Omental fat pad (tissue), 4 donors: Measurements from ENCODE around the gene TACC3. TPM values are rescaled to one million over a fixed set of nuclear protein-coding genes. Genes with fewer than 3 reads are reported as not detected.
A peak's percentile ranks its signal among the peaks of the same experiment; 100 is the strongest.

ENCODE experiments used
- ATAC-seq: fragments of 150-250 bp; one replicate; pipeline ENCODE4 v1.9.1; 2016; ENCODE audit warnings: mild to moderate bottlenecking, moderate library complexity; ENCODE audit not compliant: low FRiP score
- DNase-seq: peaks from one replicate; pipeline ENCODE4 v3.0.0-alpha.2; 2019; ENCODE audit warnings: low spot score
- CTCF ChIP-seq, 3 donors: fragments of 450-650 bp; IDR thresholded peaks; one replicate each; pipeline ENCODE4 v1.5.1; 2016 to 2017; ENCODE audit warnings: antibody characterized with exemption in 3 of 3, mild to moderate bottlenecking in 3 of 3, moderate library complexity in 2 of 3
- total RNA-seq, 4 donors: library from RNA; depleted of rRNA; stranded (reverse); fragments of >200 nt; gene quantifications; one replicate each; pipeline ENCODE4 v1.1.0, GENCODE V29; 2016

Gene TACC3
- total RNA-seq, 4 donors from 2014 or later: 6.0 to 25.7 (median 10.0) TPM

- no peak for ATAC-seq
- no peak for DNase-seq
- no peak for TF ChIP-seq CTCF (IDR thresholded peaks at IDR 0.05)
Observed at GRCh38 chr4:1725521-1725920, 4.2 kb downstream of the TACC3 start.

GRCh38 chr4:1726146-1726934 is 5.0 kb downstream of the TACC3 start:
- ATAC-seq (no peak), DNase-seq (peak; percentile 97)
- TF ChIP-seq CTCF (IDR thresholded peaks at IDR 0.05): peak in 1 of 3 donors; percentile 77

- DNase-seq (peak; percentile 57), ATAC-seq (peak; percentile 58)
- no peak for TF ChIP-seq CTCF (IDR thresholded peaks at IDR 0.05)
Observed at GRCh38 chr4:1727117-1728031, 6.1 kb downstream of the TACC3 start.

- ATAC-seq: no peak
- no peak for TF ChIP-seq CTCF (IDR thresholded peaks at IDR 0.05)
- no peak for DNase-seq
Observed at GRCh38 chr4:1728061-1728980, 7.0 kb downstream of the TACC3 start.

- TF ChIP-seq CTCF (IDR thresholded peaks at IDR 0.05): no peak
- ATAC-seq: no peak
- no peak for DNase-seq
Observed at GRCh38 chr4:1730532-1731135, 9.3 kb downstream of the TACC3 start.

GRCh38 chr4:1731180-1731579 is 9.9 kb downstream of the TACC3 start:
- ATAC-seq (no peak), DNase-seq (no peak)
- no peak for TF ChIP-seq CTCF (IDR thresholded peaks at IDR 0.05)
